Ectodermal cell (in vitro differentiated cells): Measurements from ENCODE around the gene EPC1.

Experiments
- H3K27ac ChIP-seq: 2 replicates; pipeline ENCODE4 v1.7.0; 2013; ENCODE audit warnings: mild to moderate bottlenecking, low read depth, low read length; ENCODE audit not compliant: insufficient read depth, poor library complexity, severe bottlenecking
- H3K27me3 ChIP-seq: 2 replicates; pipeline ENCODE4 v1.7.0; 2013; ENCODE audit warnings: mild to moderate bottlenecking, low read length; ENCODE audit not compliant: insufficient read depth, control insufficient read depth, poor library complexity, severe bottlenecking
- H3K36me3 ChIP-seq: one replicate; pipeline ENCODE4 v1.7.0; 2013; ENCODE audit warnings: low read length; ENCODE audit not compliant: control insufficient read depth, insufficient read depth
- H3K4me1 ChIP-seq: one replicate; pipeline ENCODE4 v1.7.0; 2013; ENCODE audit warnings: low read length; ENCODE audit not compliant: control insufficient read depth, insufficient read depth
- H3K4me3 ChIP-seq: 2 replicates; pipeline ENCODE4 v1.7.0; 2013; ENCODE audit warnings: low read depth, low read length, control low read depth; ENCODE audit not compliant: insufficient read depth
- H3K9me3 ChIP-seq: 2 replicates; pipeline ENCODE4 v1.7.0; 2013; ENCODE audit warnings: mild to moderate bottlenecking, low read length, moderate library complexity; ENCODE audit not compliant: control insufficient read depth
- WGBS, 2 experiments: methylation state at CpG; one replicate each; pipeline ENCODE4 v1.1.7; 2013; ENCODE audit warnings: missing lambda C conversion rate in 2 of 2; 5-methylcytosine and 5-hydroxymethylcytosine counted together

EPC1 gene

DNA sequence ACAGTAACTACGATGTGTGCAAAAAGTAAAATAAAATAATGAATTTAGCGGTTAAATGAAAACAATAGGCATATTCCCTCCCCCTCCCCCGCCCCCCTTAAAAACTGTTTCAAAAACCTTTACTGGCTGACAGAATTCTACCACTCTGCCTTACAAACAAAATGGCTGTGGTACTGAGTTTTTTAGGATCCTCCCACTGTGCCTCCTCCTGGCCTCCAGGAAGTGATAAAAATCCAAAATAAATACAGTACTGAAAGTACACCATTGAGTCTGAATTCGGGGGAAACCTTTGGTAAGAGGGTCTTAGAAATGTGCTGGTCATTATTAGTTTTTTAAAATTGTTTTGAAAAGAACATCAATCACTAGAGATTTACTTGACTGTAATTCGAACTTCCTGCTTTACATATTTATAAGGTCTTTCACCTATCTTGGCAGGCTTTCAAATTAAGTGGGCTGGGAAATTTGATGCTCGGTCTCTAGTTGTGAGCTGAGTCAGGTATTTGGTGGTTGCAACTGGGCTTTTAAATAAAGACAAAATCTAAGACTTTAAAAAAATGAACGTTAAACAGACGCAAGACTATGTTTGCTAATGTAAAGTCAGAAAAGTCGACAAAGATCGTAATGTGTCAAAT lies 32.5 kb upstream of the EPC1 start:
- Histone ChIP-seq H3K4me3 (peak overlapping the region; percentile 81), H3K27ac (peak overlapping the region; percentile 82)

DNA sequence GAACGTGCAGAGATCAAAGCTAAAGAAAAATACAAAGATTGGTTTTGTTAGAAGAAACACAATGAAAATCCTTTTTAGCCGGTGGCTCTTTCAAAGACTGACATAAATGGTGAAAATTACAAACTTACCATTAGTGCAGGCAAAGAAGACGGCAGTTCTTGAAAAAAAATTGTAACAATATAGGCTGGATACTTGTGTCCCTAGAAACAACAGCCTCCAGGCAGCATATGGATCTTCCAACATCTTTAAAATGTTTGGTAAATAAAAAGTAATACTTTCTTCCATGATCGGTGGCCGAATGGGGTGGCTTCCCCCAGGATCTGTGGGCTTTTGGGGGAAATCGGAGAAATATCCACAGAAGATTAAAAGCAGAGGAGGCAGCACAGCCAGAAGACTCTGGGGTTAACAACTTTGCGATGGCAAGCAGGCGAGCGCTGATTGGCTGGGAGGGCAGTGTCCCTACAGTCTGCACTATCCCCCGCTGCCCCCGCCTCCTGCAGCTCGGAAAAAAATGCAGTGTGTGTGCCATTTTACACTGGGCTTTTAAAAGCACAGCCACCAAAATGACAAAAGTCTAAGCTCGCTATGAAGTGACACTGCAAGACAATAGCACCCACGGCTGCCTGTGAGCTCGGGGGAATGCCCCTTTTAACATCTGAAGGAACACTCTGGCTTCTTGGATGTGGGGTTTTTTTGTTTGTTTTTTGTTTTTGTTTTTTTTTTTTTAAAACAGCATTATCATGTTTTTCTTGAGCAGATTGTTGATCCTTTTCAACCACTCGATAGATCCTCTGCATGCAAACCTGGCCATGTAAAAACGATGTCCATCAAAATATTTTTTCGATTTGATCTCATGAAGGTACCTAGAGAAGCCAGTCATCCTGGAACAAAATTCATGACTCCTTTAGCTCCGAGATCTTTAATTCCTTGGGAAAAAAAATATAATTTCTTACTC lies 31.7 kb upstream of the EPC1 start:
- WGBS, 2 experiments: 0 to 1% methylated on average over 18 to 19 of the region's 19 CpGs
- Histone ChIP-seq H3K4me1 (peaks cover 5% of the 10 kb centered on the region), H3K4me3 (peak overlapping the region; percentile 81), H3K36me3 (no peaks in the 10 kb centered on the region), H3K27ac (peak overlapping the region; percentile 82), H3K27me3 (no peaks in the 10 kb centered on the region), H3K9me3 (no peaks in the 10 kb centered on the region)

More for the DNA sequence above, 32.5 kb upstream of the EPC1 start:
- Histone ChIP-seq H3K27me3 (no peaks in the 10 kb centered on the region), H3K36me3 (no peaks in the 10 kb centered on the region), H3K4me1 (peaks cover 5% of the 10 kb centered on the region), H3K9me3 (no peaks in the 10 kb centered on the region)
- 9 to 13% methylated on average over 4 to 9 of the region's 10 CpGs for WGBS, 2 experiments

DNA sequence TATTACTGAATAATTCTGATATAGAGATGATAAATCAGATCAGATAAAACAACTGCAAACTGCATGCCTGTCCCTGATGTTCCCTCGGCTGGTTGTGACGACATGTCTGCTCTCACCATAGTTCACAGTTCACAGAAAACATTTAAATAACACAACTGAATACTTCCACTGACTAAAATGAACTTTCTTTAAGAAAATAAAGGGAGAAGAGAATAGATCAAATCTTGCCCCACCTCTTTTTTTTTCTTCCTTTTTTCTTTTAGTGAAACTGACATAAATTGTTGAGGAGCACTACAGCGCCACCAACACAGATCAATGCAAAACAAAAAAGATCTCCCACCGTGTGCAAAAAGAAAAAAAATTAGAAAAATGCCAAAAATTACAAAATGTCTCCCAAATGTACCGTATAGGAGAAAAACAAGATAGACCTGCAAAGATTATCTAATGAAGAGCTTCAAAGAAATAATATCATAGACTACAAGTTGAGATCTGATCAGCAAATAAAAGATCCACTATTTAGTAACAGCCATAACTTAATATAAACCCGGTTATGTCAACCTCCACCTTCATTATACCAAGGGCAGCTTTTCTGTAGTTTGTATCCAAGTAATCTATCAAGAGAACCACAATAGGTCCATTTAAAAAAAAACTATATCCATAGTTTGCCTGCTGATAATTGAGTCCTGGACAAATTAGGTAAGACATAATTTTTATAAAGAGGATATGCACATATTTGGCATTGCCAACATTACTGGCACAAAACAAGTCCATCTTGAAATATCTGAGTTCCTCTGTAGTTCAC lies 30.7 kb upstream of the EPC1 start:
- no peaks in the 10 kb centered on the region for H3K36me3 ChIP-seq
- no peaks in the 10 kb centered on the region for H3K9me3 ChIP-seq
- H3K27me3 ChIP-seq: no peaks in the 10 kb centered on the region
- no peak overlapping the region for H3K27ac ChIP-seq
- 0 to 3% methylated on average over 4 to 6 of the region's 6 CpGs for WGBS, 2 experiments
- H3K4me1 ChIP-seq: peaks cover 5% of the 10 kb centered on the region
- H3K4me3 ChIP-seq: peak overlapping the region; percentile 81

DNA sequence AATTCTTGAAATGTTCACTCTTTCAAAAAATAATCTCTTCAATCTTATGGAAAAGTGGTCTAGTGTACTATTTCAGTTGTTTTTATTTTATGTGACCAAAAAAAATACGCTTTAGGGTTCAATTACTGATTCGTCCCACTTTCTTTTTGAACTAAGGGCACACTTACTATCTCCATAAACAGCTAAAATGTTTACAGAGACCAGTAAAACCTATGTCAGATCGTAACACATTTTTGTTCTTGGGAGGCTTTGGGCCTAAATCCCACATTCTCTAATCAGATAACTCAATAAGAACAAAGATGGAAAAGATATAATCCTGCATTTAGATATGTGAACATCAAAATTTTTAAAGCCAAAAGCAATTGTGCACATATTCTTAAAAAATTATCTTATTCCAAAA lies 29.8 kb upstream of the EPC1 start:
- Histone ChIP-seq H3K4me1 (peaks cover 5% of the 10 kb centered on the region), H3K4me3 (peak overlapping the region; percentile 81), H3K36me3 (no peaks in the 10 kb centered on the region), H3K9me3 (no peaks in the 10 kb centered on the region), H3K27ac (no peak overlapping the region), H3K27me3 (no peaks in the 10 kb centered on the region)
- 60 to 75% methylated on average over 3 of the region's 3 CpGs for WGBS, 2 experiments

DNA sequence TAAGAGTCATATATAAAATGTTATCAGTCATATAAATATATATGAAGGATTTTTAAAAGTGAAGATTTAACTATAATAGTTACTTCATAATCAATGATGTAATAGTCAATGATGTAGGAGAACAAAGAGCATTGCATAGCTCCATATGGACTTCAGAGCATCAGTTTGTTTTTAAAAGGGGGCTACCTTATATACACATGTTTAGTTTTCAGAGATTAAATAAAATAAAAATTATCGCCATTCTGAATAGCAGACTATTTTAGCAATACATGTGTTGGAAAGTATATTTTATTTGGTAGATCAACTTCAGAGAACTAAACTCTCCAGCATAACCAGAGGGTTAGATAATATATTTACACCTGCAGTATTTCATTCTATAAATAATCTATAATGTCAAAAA lies 29.1 kb upstream of the EPC1 start:
- no CpG with 5 or more reads among the region's 1 CpG for WGBS, 2 experiments
- H3K27me3 ChIP-seq: no peaks in the 10 kb centered on the region
- peak overlapping the region; percentile 81 for H3K4me3 ChIP-seq
- H3K9me3 ChIP-seq: no peaks in the 10 kb centered on the region
- H3K27ac ChIP-seq: no peak overlapping the region
- peaks cover 5% of the 10 kb centered on the region for H3K4me1 ChIP-seq
- H3K36me3 ChIP-seq: no peaks in the 10 kb centered on the region

DNA sequence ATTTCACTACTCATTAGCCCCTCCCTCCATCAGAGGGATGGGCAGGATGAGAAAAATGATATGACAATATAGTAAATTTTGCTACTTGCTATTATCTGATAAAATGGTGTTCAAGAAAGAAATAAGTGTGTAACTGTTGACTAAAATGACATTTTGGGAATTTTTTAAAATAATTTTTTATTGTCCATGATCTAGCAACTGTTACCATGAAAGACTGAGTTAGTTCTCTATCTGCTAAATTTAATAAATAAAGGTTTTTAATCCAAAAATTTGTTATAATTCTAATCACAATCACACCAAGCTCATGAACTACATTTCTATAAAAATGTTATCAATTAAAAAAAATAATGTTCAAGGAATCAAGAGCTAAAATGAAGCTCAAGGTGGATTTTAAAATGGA lies 28.7 kb upstream of the EPC1 start:
- H3K27me3 ChIP-seq: no peaks in the 10 kb centered on the region
- H3K9me3 ChIP-seq: no peaks in the 10 kb centered on the region
- no peak overlapping the region for H3K4me3 ChIP-seq
- H3K36me3 ChIP-seq: no peaks in the 10 kb centered on the region
- no peak overlapping the region for H3K27ac ChIP-seq
- H3K4me1 ChIP-seq: peaks cover 5% of the 10 kb centered on the region

DNA sequence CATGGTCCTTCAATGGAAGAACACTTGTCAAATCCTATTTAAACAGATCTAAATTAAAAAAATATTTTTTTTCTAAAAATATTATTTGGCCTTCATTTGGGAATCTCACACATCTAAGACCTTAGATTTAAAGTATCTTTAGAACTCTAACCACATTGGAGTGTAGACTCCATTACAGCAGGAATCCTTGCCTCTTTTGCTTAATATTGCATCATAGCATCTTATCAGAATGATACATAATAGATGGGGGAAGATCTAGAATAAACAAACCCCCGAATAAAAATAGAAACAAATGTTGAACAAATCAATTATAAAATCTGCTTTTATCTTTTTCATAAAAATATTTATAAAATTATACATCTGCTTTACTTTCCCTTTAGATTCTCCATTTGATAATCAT lies 27.6 kb upstream of the EPC1 start:
- no peaks in the 10 kb centered on the region for H3K36me3 ChIP-seq
- no peaks in the 10 kb centered on the region for H3K27me3 ChIP-seq
- no peak overlapping the region for H3K27ac ChIP-seq
- no CpG with 5 or more reads among the region's 1 CpG for WGBS, 2 experiments
- no peak overlapping the region for H3K4me3 ChIP-seq
- H3K9me3 ChIP-seq: no peaks in the 10 kb centered on the region
- no peaks in the 10 kb centered on the region for H3K4me1 ChIP-seq

DNA sequence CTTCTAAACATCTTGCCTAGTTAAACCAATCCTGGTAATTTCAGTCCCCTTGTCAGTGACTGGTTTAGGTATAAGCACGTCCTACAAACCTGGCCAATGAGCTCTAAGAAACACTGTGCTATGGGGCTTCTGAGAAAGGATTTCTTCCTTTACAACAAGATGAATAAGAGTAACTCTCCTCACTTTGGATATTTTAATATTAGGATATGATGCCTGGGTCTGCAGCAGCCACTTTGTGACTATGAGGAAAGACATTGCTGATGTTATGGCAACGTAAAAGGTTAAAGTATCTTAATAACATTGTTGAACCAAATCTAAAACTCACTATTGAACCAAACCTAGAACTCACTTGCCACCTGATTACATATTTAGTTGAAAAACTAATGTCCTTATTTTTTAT lies 26.5 kb upstream of the EPC1 start:
- Histone ChIP-seq H3K4me3 (no peak overlapping the region), H3K27me3 (no peaks in the 10 kb centered on the region), H3K9me3 (no peaks in the 10 kb centered on the region), H3K27ac (no peak overlapping the region), H3K4me1 (no peaks in the 10 kb centered on the region), H3K36me3 (no peaks in the 10 kb centered on the region)
- WGBS, 2 experiments: 80 to 90% methylated on average over 1 to 2 of the region's 2 CpGs

DNA sequence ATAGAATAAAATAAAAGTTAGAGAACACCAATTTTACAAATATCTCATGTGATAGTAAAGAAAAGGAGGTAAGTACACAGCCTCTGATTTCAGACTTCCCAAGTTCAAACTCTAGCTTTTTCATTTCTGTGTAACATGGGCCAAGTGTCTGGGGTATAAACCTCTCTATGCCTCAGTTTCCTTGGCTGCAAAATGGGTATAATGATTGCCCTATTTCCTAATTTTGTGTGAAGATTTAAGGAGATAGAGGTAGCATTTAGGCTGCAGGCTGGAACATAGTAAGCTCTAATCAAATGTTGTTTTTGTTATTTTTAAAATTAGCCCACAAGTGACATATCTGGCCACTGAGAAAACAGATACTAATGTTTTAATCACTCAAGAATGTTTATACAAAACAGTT lies 26.1 kb upstream of the EPC1 start:
- Histone ChIP-seq H3K27ac (no peak overlapping the region), H3K4me3 (no peak overlapping the region), H3K9me3 (no peaks in the 10 kb centered on the region), H3K36me3 (no peaks in the 10 kb centered on the region), H3K27me3 (no peaks in the 10 kb centered on the region), H3K4me1 (no peaks in the 10 kb centered on the region)
